ENCODE results near the gene BEX3.

- TF ChIP-seq CTCF (conservative IDR thresholded peaks at IDR 0.05; ENCODE audit: low read length) (no peak), EZH2phosphoT487 (IDR thresholded peaks at IDR 0.05; ENCODE audit: borderline replicate concordance, low read depth, low read length) (no peak)
Measured at GRCh38 chrX:103397707-103398106, 21.4 kb downstream of the BEX3 start.
